Raji (cell line): ENCODE results near the gene FDCSP.

Experiments
- POLR2A ChIP-seq: IDR thresholded peaks from 2 replicates; pipeline ENCODE4 v1.6.1; 2011; ENCODE audit warnings: low read depth, low read length, control low read depth; ENCODE audit not compliant: insufficient read depth

The FDCSP gene

GRCh38 chr4:70225824-70226223 is at the start of gene FDCSP:
FDCSP (plus strand) TSS chr4:70226124; CDS start chr4:70231195, 5,071 bp downstream.
- no peak for TF ChIP-seq POLR2A

- TF ChIP-seq POLR2A = no peak
These were observed 48.8 kb upstream of the FDCSP start for GRCh38 chr4:70177090-70177489.

DNA sequence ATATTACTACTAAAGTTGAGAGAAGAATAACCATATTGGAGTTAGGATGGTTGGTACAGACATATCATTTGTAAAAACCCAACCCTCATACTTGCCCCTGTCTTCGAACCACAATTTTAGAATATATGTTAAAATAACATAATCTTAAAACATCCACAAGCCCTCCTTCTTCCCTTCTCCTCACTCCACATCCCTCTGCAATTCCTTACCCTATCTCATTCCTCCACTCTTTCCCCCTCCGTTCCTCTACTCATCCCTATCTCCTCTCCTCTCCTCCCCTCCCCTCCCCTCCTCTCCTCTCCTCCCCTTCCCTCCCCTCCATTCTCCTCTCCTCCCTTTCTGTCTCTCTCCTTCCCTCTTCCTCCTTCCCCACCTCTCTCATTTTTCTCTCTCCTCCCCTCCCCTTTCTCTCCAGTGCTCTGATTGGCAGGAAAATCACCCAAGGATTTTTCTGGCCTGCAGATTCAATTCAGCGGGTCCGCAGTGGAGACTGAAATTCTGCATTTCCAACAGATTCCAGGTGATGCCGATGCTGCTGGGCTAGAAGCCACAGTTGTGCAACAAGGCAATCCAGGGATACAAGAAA is 47.8 kb upstream of the FDCSP start:
- no peak for TF ChIP-seq POLR2A

GRCh38 chr4:70179811-70180210 is 46.1 kb upstream of the FDCSP start:
- no peak for TF ChIP-seq POLR2A

DNA sequence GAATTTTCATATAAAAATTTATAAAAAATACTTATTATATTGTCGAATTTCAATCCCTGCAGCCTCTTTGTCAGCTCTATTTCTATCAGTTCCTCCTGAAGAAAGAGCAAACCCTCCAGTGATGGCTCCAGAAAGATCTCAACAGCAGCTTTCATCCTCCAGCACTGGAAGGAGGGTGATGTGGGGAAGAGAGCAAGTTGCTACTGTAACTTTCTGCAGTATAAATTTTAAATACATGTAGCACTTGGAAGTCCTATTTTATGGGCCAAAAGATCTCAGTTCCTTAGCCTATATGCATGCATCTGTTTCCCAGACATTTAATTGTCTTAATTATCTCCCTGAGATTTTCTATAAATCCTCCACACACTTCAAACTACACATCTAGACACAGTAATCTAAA is 44.1 kb upstream of the FDCSP start:
- no peak for TF ChIP-seq POLR2A

- no peak for TF ChIP-seq POLR2A
These were observed 43.3 kb upstream of the FDCSP start for GRCh38 chr4:70182517-70183167.

DNA sequence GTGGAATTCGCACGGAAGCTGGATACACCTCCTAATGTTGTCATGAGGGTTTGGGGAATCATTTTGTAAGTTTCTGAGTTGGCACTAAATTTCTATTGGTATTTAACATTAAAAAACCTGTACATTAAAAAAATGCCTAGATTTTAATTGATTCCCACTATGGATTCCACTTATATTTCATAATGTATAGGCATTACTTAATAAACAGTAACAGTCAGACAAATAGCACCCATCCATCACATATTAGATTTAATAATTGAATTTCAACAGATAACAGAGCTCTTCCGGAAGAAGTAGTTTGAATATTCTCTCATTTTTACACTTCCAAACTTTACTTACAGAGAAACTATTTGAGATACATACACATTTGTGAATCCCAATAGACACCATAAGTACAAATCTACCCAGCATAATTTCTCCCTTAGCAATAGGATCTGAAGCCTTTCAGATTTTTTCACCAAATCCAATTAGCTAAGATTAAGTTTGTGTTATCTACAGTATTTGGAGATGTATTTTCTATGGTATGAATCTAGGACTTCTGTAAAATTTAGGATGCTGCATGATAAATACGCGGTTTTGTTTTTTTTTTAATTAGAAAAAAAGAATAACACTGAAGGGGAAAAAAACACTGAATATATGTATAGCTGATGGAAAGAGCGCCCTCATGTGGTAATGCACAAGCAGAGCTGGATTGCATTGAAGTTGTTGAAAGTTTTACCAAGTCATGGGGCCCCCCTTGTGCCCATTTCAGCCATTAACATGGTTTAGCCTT is 42.6 kb upstream of the FDCSP start:
- TF ChIP-seq POLR2A = no peak

DNA sequence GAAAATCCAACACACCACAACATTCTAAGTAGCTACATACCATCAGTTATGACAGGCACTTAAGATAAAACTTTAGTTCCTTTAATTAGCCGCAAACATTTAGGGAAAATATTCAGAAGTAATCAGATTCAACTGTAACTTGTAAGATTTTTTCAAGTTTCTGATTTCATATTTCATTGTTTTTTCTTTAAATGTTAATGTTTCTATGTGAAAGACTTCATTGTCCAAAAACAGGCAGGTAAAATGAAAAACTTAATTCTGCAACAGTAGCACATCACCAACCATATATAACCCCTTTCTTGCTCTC is 42.0 kb upstream of the FDCSP start:
- no peak for TF ChIP-seq POLR2A

DNA sequence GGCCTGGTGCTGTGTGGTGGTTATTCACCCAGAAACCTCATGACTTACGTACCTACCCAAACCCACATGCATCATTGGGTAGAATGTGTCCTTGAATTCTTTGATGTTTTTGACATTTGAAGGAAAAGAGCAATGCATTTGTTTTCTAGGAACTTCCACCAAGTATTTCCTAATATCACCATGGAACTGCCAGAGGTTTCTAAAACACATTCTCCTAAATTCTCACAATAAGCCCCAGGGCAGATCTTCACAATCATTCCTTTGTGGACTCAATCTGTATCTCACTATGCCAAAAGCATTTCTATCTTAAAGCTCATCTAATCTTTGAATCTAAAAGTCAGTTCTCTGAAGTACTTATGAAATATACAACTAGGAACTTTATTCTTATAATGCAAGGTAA is 38.7 kb upstream of the FDCSP start:
- TF ChIP-seq POLR2A = no peak

- TF ChIP-seq POLR2A = no peak
These were observed 35.3 kb upstream of the FDCSP start for GRCh38 chr4:70190579-70190978.

- TF ChIP-seq POLR2A = no peak
These were observed 34.3 kb upstream of the FDCSP start for GRCh38 chr4:70191647-70192046.

- TF ChIP-seq POLR2A = no peak
These were observed 33.0 kb upstream of the FDCSP start for GRCh38 chr4:70192895-70193294.

GRCh38 chr4:70195425-70195824 is 30.5 kb upstream of the FDCSP start, which contains the start of gene ODAM:
ODAM (plus strand) TSS chr4:70195725; CDS start chr4:70196544, 819 bp downstream.
- TF ChIP-seq POLR2A = no peak

DNA sequence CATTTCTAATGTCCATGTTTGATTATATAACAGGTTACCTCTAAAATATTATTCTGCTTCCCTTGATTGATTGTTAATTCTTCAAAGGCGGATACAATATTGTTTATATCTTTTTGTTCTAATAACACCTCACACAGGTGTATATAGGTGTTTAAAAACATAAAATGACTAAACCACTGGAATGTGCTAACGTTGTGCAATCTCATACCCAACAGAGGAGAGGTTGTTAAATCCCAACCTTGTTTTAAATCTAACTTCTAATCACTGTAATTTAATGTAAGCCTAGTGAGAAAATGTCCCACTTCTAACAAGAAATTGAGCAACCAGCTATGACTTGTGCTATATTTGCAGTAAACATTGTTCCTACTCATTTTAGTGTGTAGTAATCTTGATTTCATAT is 29.1 kb upstream of the FDCSP start:
- TF ChIP-seq POLR2A = no peak

GRCh38 chr4:70197842-70198241 is 28.1 kb upstream of the FDCSP start:
- TF ChIP-seq POLR2A = no peak

DNA sequence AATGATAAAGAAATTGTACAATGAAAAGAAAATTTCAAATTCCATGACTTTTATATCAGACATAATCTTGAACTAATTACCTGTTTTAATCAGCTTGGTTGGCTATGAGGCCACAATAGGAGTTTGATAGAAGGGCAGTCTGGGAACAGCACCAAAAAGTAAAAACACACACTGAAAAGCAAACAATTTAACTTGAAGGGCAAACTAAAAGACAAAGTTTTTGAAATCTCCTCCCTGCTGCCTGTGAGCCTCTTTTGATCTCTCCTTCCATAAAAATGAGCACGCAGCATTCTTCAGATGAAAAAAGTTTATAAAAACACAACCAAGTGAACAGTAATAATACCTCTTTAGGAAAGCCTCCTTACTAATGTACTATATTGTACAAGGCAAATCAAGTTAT is 22.3 kb upstream of the FDCSP start:
- TF ChIP-seq POLR2A = no peak
